NCI-H2196 (cell line): ENCODE data around the gene KCNF1.

Source experiments
- DNase-seq: peaks from one replicate; lab custom pipeline; 2025; ENCODE audit not compliant: unreplicated experiment; lab: John Stamatoyannopoulos, UW

Gene KCNF1

DNA sequence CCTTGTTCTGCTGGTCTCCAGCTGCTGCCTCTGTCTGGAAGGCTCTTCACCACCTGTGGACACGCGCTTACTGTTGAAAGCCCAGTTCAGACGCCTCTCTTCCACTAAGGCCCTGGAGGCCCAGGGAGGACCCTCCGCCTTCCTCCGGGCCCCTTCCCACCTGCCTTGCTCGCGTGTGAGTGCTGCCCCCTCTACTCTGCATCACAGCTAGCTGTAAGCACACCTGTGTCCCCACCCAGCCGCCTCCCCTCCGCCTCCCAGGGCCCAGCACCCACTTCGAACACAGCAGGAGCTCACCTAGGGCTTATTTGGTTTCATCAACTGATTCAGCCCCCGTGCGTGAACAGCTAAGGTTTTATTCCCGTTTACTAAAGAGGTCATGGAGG, 49.7 kb downstream of the KCNF1 start:
- no peak for DNase-seq

DNA sequence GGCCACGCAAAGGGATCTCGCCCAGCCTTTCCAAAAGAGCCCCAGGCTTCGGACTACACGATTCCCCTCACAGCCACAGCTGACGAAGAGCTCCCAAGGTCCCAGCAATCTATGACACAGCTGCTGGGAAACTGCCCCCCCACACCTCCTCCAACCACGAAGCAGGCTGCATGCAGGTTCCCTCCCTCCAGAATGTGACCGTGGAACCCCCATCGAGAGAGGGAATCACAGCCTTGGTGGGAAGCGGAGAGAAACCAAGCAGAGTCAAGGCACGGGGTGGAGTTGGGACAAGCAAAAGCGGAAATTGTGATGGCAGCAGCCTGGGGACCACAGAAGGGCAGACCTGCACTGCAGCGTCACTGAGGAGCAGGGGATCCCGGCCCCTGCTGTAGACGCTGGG, 50.3 kb downstream of the KCNF1 start:
- no peak for DNase-seq

DNA sequence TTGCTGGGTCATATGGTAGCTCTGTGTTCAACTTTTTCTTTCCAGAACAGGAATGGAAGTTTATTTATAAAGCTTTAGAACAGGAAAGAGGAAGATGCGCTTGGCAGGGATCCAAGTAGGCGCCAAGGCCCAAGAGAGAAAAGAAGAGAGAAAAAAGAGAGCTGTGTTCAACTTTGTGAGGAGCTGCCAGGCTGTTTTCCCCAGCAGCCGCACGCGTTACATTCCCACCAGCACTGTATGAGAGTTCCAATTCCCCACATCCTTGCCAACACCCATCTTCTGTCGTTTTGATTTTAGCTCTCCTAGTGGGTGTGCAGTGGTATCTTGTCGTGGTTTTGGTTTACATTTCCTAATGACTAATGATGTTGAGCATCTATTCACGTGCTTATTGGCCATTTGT, 51.4 kb downstream of the KCNF1 start:
- no peak for DNase-seq
